ENCODE measurements around the gene MAP6.

Gene MAP6

DNA sequence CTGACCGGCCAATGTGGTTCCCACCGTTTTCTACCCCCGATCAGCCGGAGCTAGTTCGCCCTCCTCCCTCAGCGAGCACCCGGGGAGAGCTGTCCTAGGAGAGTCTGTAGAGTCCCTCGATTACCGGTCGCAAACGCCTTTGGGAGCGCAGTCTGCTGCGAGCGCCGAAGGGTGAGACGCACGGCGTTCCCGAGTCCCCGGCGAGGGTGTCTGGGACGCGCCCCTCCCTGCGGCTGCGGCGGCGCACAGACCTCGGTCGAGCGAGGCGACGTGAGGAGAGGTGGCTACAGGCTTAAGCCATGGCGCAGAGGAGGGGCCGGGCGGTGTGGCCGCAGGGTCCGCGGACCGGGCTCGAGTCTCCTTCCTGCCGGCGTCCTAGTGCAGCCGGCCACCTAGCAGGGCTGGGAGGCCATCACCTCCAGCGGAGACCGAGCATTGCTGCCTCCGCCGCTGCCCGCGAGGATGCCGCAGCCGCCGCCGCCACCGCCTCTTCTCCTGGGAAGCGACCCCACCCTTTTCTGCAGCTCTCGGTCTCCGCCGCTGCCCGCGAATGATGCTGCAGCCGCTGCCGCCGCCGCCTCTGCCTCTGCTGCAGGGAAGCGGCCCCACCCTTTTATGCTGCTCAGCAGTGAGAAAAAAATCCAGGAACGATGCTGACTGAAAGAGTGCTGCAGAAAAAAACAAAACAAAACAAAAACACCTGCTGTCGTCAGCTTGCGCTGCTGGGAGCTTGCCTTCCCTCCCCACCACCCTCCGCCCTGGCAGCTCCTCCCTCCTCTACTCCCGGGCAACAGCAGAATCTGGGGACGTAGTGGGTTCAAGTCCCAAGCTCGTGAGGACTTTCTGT, at the start of gene MAP6:
Gene MAP6 (minus strand): TSS at position 588 of the 847 bp plus-strand sequence. CDS start 669 bp downstream, outside the sequence.
- peak; percentile 34 for DNase-seq (ENCODE audit: extremely low spot score)
- POLR2A ChIA-PET = no interaction called here
- CTCF ChIA-PET = interaction anchor here (1.1 kb wide), 1 partner anchor 12 kb away, joined by 3 read pairs; no protein-coding TSS in a partner anchor
- TF ChIP-seq, protein P1, sequence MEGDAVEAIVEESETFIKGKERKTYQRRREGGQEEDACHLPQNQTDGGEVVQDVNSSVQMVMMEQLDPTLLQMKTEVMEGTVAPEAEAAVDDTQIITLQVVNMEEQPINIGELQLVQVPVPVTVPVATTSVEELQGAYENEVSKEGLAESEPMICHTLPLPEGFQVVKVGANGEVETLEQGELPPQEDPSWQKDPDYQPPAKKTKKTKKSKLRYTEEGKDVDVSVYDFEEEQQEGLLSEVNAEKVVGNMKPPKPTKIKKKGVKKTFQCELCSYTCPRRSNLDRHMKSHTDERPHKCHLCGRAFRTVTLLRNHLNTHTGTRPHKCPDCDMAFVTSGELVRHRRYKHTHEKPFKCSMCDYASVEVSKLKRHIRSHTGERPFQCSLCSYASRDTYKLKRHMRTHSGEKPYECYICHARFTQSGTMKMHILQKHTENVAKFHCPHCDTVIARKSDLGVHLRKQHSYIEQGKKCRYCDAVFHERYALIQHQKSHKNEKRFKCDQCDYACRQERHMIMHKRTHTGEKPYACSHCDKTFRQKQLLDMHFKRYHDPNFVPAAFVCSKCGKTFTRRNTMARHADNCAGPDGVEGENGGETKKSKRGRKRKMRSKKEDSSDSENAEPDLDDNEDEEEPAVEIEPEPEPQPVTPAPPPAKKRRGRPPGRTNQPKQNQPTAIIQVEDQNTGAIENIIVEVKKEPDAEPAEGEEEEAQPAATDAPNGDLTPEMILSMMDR (IDR thresholded peaks at IDR 0.05; ENCODE audit: control extremely low read depth, extremely low read depth, low read depth, missing control alignments) = no peak

DNA sequence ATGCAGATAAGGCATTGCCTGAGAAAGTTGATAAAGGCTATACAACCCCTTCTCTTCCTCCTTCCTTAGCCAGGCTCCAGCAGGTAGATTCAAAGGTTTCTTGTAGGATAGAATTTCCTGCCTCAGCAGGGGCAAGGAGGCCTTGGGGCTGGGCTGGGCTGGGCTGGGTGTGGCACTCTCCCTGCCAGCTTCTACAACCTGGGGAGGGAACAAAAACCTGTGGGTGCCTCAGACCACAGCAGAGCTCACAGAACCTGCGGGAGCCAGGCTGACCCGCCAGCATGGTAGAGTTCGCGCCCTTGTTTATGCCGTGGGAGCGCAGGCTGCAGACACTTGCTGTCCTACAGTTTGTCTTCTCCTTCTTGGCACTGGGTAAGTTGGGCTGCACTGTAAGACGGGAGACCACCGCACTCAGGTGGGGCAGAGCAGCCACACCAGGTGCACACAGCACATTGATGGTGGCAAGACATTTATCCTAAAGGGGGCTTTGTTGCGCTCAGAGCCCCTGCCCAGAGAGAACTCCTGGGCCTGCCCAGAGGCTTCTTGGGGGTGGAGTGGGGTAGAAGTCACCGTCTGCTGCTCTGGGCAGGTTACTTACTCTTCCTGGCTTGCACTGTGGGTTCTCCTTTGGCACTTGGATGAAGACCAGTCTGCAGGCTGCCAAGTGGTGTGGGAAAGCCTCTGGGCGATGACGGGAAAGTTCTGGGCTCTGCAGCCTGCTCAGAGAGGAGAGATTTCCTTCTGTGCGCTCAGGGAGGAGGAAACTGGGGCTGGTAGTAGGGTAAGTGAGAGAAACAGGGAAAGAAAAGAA, 49.0 kb upstream of the MAP6 start, which contains the start of gene MOGAT2:
Gene MOGAT2 (plus strand): TSS at position 231 of the 811 bp plus-strand sequence. CDS start 51 bp downstream, at position 282.
- ChIA-PET POLR2A (no interaction called here), CTCF (interaction anchor here (0.8 to 7.1 kb wide), 3 partner anchors 9 to 434 kb away, joined by 3 to 39 read pairs (median 6); no protein-coding TSS in a partner anchor)
- TF ChIP-seq, protein P1 (IDR thresholded peaks at IDR 0.05; ENCODE audit: control extremely low read depth, extremely low read depth, low read depth, missing control alignments) = no peak
- DNase-seq (ENCODE audit: extremely low spot score) = no peak

DNA sequence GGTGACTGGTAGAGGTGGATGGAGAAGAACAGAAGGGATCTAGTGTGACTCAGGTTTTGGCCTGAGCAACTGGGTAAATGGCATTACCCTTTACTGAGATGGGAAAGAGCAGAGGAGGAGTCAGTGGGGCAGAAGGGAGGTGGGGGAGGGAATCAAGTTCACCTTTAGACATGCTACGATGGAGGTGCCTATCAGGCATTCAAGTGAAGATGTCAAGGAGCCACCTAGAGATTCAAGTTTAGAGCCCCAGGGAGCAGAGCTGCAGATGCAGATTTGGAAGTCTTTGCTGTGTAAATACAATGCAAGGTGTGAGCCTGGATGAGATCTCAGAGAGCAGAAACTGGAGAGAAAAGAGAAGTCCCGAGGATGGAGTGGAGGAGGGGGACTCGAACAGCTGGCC, 47.8 kb upstream of the MAP6 start:
- DNase-seq (ENCODE audit: extremely low spot score) = no peak
- TF ChIP-seq, protein P1 (IDR thresholded peaks at IDR 0.05; ENCODE audit: control extremely low read depth, extremely low read depth, low read depth, missing control alignments) = no peak
- POLR2A ChIA-PET = no interaction called here
- CTCF ChIA-PET = interaction anchor here (0.8 to 7.1 kb wide), 4 partner anchors 10 to 492 kb away, joined by 3 to 39 read pairs (median 4); no protein-coding TSS in a partner anchor

- CTCF ChIA-PET = interaction anchor here (1.0 to 7.1 kb wide), 4 partner anchors 9 to 493 kb away, joined by 3 to 39 read pairs (median 7); no protein-coding TSS in a partner anchor
- POLR2A ChIA-PET = no interaction called here
- DNase-seq (ENCODE audit: extremely low spot score) = no peak
- TF ChIP-seq, protein P1 (IDR thresholded peaks at IDR 0.05; ENCODE audit: control extremely low read depth, extremely low read depth, low read depth, missing control alignments) = no peak
Observed at GRCh38 chr11:75715688-75716087, 46.9 kb upstream of the MAP6 start.

DNA sequence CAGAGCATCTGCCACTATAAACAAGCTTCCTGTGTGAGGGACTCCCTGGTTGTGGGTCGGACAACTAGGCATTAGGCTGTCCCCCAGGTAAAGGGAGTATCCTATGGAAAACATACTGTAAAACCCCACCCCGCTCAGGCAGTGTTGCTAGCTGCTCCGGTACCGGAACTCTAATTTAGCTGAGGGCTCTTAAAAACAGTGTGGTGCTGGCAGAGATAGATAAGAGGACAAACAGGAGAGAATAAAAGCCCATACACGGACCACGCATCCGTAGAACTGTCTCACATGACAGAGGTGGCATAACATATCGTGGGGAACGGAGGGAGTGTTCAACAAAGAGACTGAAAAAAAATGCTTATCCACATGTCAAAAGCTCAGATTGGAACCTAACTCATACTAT, 45.4 kb upstream of the MAP6 start:
- no peak for DNase-seq (ENCODE audit: extremely low spot score)
- TF ChIP-seq, protein P1 (IDR thresholded peaks at IDR 0.05; ENCODE audit: control extremely low read depth, extremely low read depth, low read depth, missing control alignments) = no peak
- POLR2A ChIA-PET = no interaction called here
- CTCF ChIA-PET = interaction anchor here (1.1 to 1.6 kb wide), 4 partner anchors 8 to 438 kb away, joined by 3 to 11 read pairs (median 3); no protein-coding TSS in a partner anchor

- peak; percentile 85 for DNase-seq (ENCODE audit: extremely low spot score)
- POLR2A ChIA-PET = no interaction called here
- CTCF ChIA-PET = interaction anchor here (0.6 to 3.0 kb wide), 44 partner anchors 8 to 702 kb away, joined by 3 to 39 read pairs (median 4); partner anchors contain the start of gene MOGAT2
- TF ChIP-seq, protein P1 (IDR thresholded peaks at IDR 0.05; ENCODE audit: control extremely low read depth, extremely low read depth, low read depth, missing control alignments) = peak; percentile 92
Observed at GRCh38 chr11:75706260-75706729, 37.5 kb upstream of the MAP6 start.

Data from GM10248 (cell line).